ENCODE data around the gene TMA7.
"Not testable (repeated sequence)": the region's sequence is repeated elsewhere in the genome, so short reads cannot be mapped to it uniquely, and the experiment has no call there.

Gene TMA7

GRCh38 chr3:48468329-48468731, 28.3 kb downstream of the TMA7 start:
- DNase-seq (ENCODE audit: low spot score), result no peak

- DNase-seq (ENCODE audit: low spot score), result no peak
Measured at GRCh38 chr3:48469046-48469915, 29.2 kb downstream of the TMA7 start.

- no peak for DNase-seq (ENCODE audit: low spot score)
Measured at GRCh38 chr3:48470286-48470685, 30.2 kb downstream of the TMA7 start.

GRCh38 chr3:48472673-48472922, 32.5 kb downstream of the TMA7 start:
- DNase-seq (ENCODE audit: low spot score), result no peak

GRCh38 chr3:48472923-48473616, 33.0 kb downstream of the TMA7 start:
- peak; percentile 97 for DNase-seq (ENCODE audit: low spot score)

- DNase-seq (ENCODE audit: low spot score), result no peak
Measured at GRCh38 chr3:48473617-48473952, 33.5 kb downstream of the TMA7 start.

GRCh38 chr3:48474031-48474430, 34.0 kb downstream of the TMA7 start:
- DNase-seq (ENCODE audit: low spot score), result not testable (repeated sequence)

GRCh38 chr3:48474619-48475018, 34.6 kb downstream of the TMA7 start:
- no peak for DNase-seq (ENCODE audit: low spot score)

- no peak for DNase-seq (ENCODE audit: low spot score)
Measured at GRCh38 chr3:48475188-48475587, 35.1 kb downstream of the TMA7 start.

GRCh38 chr3:48476426-48477053, 36.5 kb downstream of the TMA7 start:
- DNase-seq (ENCODE audit: low spot score), result no peak

GRCh38 chr3:48477959-48478520, 38.0 kb downstream of the TMA7 start:
- DNase-seq (ENCODE audit: low spot score), result no peak

- DNase-seq (ENCODE audit: low spot score), result peak; percentile 74
Measured at GRCh38 chr3:48478626-48479555, 38.8 kb downstream of the TMA7 start.

GRCh38 chr3:48480891-48481290, 40.8 kb downstream of the TMA7 start:
- DNase-seq (ENCODE audit: low spot score), result not testable (repeated sequence)

GRCh38 chr3:48482822-48483221, 42.8 kb downstream of the TMA7 start:
- DNase-seq (ENCODE audit: low spot score), result not testable (repeated sequence)

- DNase-seq (ENCODE audit: low spot score), result no peak
Measured at GRCh38 chr3:48486952-48487351, 46.9 kb downstream of the TMA7 start.

GRCh38 chr3:48492461-48493202, 52.6 kb downstream of the TMA7 start:
- no peak for DNase-seq (ENCODE audit: low spot score)

GRCh38 chr3:48493203-48493501, 53.1 kb downstream of the TMA7 start:
- DNase-seq (ENCODE audit: low spot score), result no peak

Measured in activated CD4-positive, alpha-beta T cell treated with anti-CD3 and anti-CD28 coated beads, Interleukin-2, Interleukin-4, amounts not matched to agents 100 ng/mL and 50 ng/mL, durations not matched to agents 16 hours and 8 hours (primary cell).